Omental fat pad (tissue), 4 donors: ENCODE results near the gene PTF1A. TPM values are rescaled to one million over a fixed set of nuclear protein-coding genes. Genes with fewer than 3 reads are reported as not detected.

Source experiments
- ATAC-seq: fragments of 150-250 bp; one replicate; pipeline ENCODE4 v1.9.1; 2016; ENCODE audit warnings: mild to moderate bottlenecking, moderate library complexity; ENCODE audit not compliant: low FRiP score
- DNase-seq: peaks from one replicate; pipeline ENCODE4 v3.0.0-alpha.2; 2019; ENCODE audit warnings: low spot score
- CTCF ChIP-seq, 3 donors: fragments of 450-650 bp; IDR thresholded peaks; one replicate each; pipeline ENCODE4 v1.5.1; 2016 to 2017; ENCODE audit warnings: antibody characterized with exemption in 3 of 3, mild to moderate bottlenecking in 3 of 3, moderate library complexity in 2 of 3
- total RNA-seq, 4 donors: library from RNA; depleted of rRNA; stranded (reverse); fragments of >200 nt; gene quantifications; one replicate each; pipeline ENCODE4 v1.1.0, GENCODE V29; 2016

Gene PTF1A
- total RNA-seq, 4 donors from 2014 or later, result not detected

GRCh38 chr10:23194471-23194965, 2.4 kb downstream of the PTF1A start:
- DNase-seq (no peak), ATAC-seq (no peak)
- TF ChIP-seq CTCF (IDR thresholded peaks at IDR 0.05), result no peak

GRCh38 chr10:23194966-23195845, 3.1 kb downstream of the PTF1A start:
- no peak for DNase-seq
- TF ChIP-seq CTCF (IDR thresholded peaks at IDR 0.05), result no peak
- ATAC-seq, result no peak

GRCh38 chr10:23195846-23196600, 3.9 kb downstream of the PTF1A start:
- ATAC-seq (no peak), DNase-seq (no peak)
- TF ChIP-seq CTCF (IDR thresholded peaks at IDR 0.05), result no peak

GRCh38 chr10:23196915-23197314, 4.8 kb downstream of the PTF1A start:
- DNase-seq (no peak), ATAC-seq (no peak)
- TF ChIP-seq CTCF (IDR thresholded peaks at IDR 0.05), result no peak

- TF ChIP-seq CTCF (IDR thresholded peaks at IDR 0.05), result no peak
- no peak for ATAC-seq
- no peak for DNase-seq
Measured at GRCh38 chr10:23197416-23197861, 5.3 kb downstream of the PTF1A start.

- DNase-seq (no peak), ATAC-seq (no peak)
- no peak for TF ChIP-seq CTCF (IDR thresholded peaks at IDR 0.05)
Measured at GRCh38 chr10:23198610-23198939, 6.5 kb downstream of the PTF1A start.
